ENCODE measurements around the gene GRIK4.

GRCh38 chr11:120925944-120926343, 414.4 kb downstream of the GRIK4 start:
- TF ChIP-seq CTCF (IDR thresholded peaks at IDR 0.05) (no peak), POLR2A (IDR thresholded peaks at IDR 0.05) (no peak)
